ENCODE results near the gene MYO6. TPM values are rescaled to one million over a fixed set of nuclear protein-coding genes. Genes with fewer than 3 reads are reported as not detected.

MYO6 gene
- total RNA-seq, 2 donors from 2014 or later: 5.8 to 6.6 TPM

GRCh38 chr6:75933387-75933975 lies 184.4 kb downstream of the MYO6 start:
- Mint-ChIP-seq H3K27ac (no peak overlapping the region), H3K9me3 (no peaks in the 10 kb centered on the region), H3K36me3 (ENCODE audit: insufficient read depth in 2 of 2) (no peaks in the 10 kb centered on the region), H3K27me3 (ENCODE audit: low read depth) (peaks cover 32% of the 10 kb centered on the region), H3K4me3 (no peak overlapping the region), H3K4me1 (ENCODE audit: low read depth) (peaks cover 10% of the 10 kb centered on the region)
- no peak for DNase-seq
- ATAC-seq (replicated peaks in 1 of 2): no peak

GRCh38 chr6:75934643-75935472 lies 185.8 kb downstream of the MYO6 start:
- H3K36me3 Mint-ChIP-seq (ENCODE audit: insufficient read depth in 2 of 2): no peaks in the 10 kb centered on the region
- H3K4me1 Mint-ChIP-seq (ENCODE audit: low read depth): peaks cover 10% of the 10 kb centered on the region
- no peak overlapping the region for H3K27ac Mint-ChIP-seq
- no peaks in the 10 kb centered on the region for H3K9me3 Mint-ChIP-seq
- peaks cover 32% of the 10 kb centered on the region for H3K27me3 Mint-ChIP-seq (ENCODE audit: low read depth)
- peak overlapping the region; percentile 58 to 63 for H3K4me3 Mint-ChIP-seq
- DNase-seq (peak; percentile 14 to 42), ATAC-seq (replicated peaks in 1 of 2) (peak; percentile 45 to 53)

- peaks cover 32% of the 10 kb centered on the region for H3K27me3 Mint-ChIP-seq (ENCODE audit: low read depth)
- ATAC-seq (replicated peaks in 1 of 2) (no peak), DNase-seq (no peak)
- peaks cover 10% of the 10 kb centered on the region for H3K4me1 Mint-ChIP-seq (ENCODE audit: low read depth)
- no peaks in the 10 kb centered on the region for H3K36me3 Mint-ChIP-seq (ENCODE audit: insufficient read depth in 2 of 2)
- no peaks in the 10 kb centered on the region for H3K9me3 Mint-ChIP-seq
- H3K27ac Mint-ChIP-seq: no peak overlapping the region
- peak overlapping the region in 1 of 2 donors; percentile 58 for H3K4me3 Mint-ChIP-seq
These were observed 186.4 kb downstream of the MYO6 start for GRCh38 chr6:75935473-75935793.

GRCh38 chr6:75936682-75937081 lies 187.6 kb downstream of the MYO6 start:
- Mint-ChIP-seq H3K36me3 (ENCODE audit: insufficient read depth in 2 of 2) (no peaks in the 10 kb centered on the region), H3K4me3 (no peak overlapping the region), H3K27me3 (ENCODE audit: low read depth) (peaks cover 39% of the 10 kb centered on the region), H3K4me1 (ENCODE audit: low read depth) (peaks cover 10% of the 10 kb centered on the region), H3K9me3 (no peaks in the 10 kb centered on the region), H3K27ac (no peak overlapping the region)
- DNase-seq: no peak
- ATAC-seq (replicated peaks in 1 of 2): no peak

- Mint-ChIP-seq H3K27ac (no peak overlapping the region), H3K9me3 (no peaks in the 10 kb centered on the region), H3K27me3 (ENCODE audit: low read depth) (peaks cover 39% of the 10 kb centered on the region), H3K4me1 (ENCODE audit: low read depth) (peaks cover 10% of the 10 kb centered on the region), H3K36me3 (ENCODE audit: insufficient read depth in 2 of 2) (no peaks in the 10 kb centered on the region), H3K4me3 (no peak overlapping the region)
- DNase-seq (no peak), ATAC-seq (replicated peaks in 1 of 2) (no peak)
These were observed 188.8 kb downstream of the MYO6 start for GRCh38 chr6:75937846-75938245.

GRCh38 chr6:75940564-75940963 lies 191.5 kb downstream of the MYO6 start:
- Mint-ChIP-seq H3K27me3 (ENCODE audit: low read depth) (peaks cover 21% of the 10 kb centered on the region), H3K36me3 (ENCODE audit: insufficient read depth in 2 of 2) (no peaks in the 10 kb centered on the region)
- ATAC-seq (replicated peaks in 1 of 2): no peak

GRCh38 chr6:75941509-75941908 lies 192.5 kb downstream of the MYO6 start:
- Mint-ChIP-seq H3K36me3 (ENCODE audit: insufficient read depth in 2 of 2) (no peaks in the 10 kb centered on the region), H3K27me3 (ENCODE audit: low read depth) (peaks cover 13% of the 10 kb centered on the region), H3K27ac (no peak overlapping the region), H3K4me1 (ENCODE audit: low read depth) (no peaks in the 10 kb centered on the region), H3K9me3 (no peaks in the 10 kb centered on the region), H3K4me3 (no peak overlapping the region)
- ATAC-seq (replicated peaks in 1 of 2) (no peak), DNase-seq (no peak)

More at GRCh38 chr6:75940564-75940963, 191.5 kb downstream of the MYO6 start:
- Mint-ChIP-seq H3K9me3 (no peaks in the 10 kb centered on the region), H3K27ac (no peak overlapping the region), H3K4me3 (no peak overlapping the region), H3K4me1 (ENCODE audit: low read depth) (no peaks in the 10 kb centered on the region)
- no peak for DNase-seq

GRCh38 chr6:75943381-75943780 lies 194.3 kb downstream of the MYO6 start:
- no peaks in the 10 kb centered on the region for H3K36me3 Mint-ChIP-seq (ENCODE audit: insufficient read depth in 2 of 2)
- no peak for ATAC-seq (replicated peaks in 1 of 2)
- no peaks in the 10 kb centered on the region for H3K4me1 Mint-ChIP-seq (ENCODE audit: low read depth)
- no peaks in the 10 kb centered on the region for H3K9me3 Mint-ChIP-seq
- peaks cover 7% of the 10 kb centered on the region for H3K27me3 Mint-ChIP-seq (ENCODE audit: low read depth)
- DNase-seq: no peak
- H3K4me3 Mint-ChIP-seq: no peak overlapping the region
- H3K27ac Mint-ChIP-seq: no peak overlapping the region

- Mint-ChIP-seq H3K9me3 (no peaks in the 10 kb centered on the region), H3K27me3 (ENCODE audit: low read depth) (no peaks in the 10 kb centered on the region), H3K4me1 (ENCODE audit: low read depth) (no peaks in the 10 kb centered on the region), H3K36me3 (ENCODE audit: insufficient read depth in 2 of 2) (no peaks in the 10 kb centered on the region), H3K4me3 (no peak overlapping the region), H3K27ac (no peak overlapping the region)
- DNase-seq (no peak), ATAC-seq (replicated peaks in 1 of 2) (no peak)
These were observed 197.2 kb downstream of the MYO6 start for GRCh38 chr6:75946146-75946831.

- Mint-ChIP-seq H3K27ac (no peak overlapping the region), H3K9me3 (no peaks in the 10 kb centered on the region), H3K4me3 (no peak overlapping the region), H3K27me3 (ENCODE audit: low read depth) (no peaks in the 10 kb centered on the region), H3K36me3 (ENCODE audit: insufficient read depth in 2 of 2) (no peaks in the 10 kb centered on the region), H3K4me1 (ENCODE audit: low read depth) (no peaks in the 10 kb centered on the region)
- no peak for ATAC-seq (replicated peaks in 1 of 2)
- DNase-seq: no peak
These were observed 198.9 kb downstream of the MYO6 start for GRCh38 chr6:75947935-75948334.

GRCh38 chr6:75952128-75952527 lies 203.1 kb downstream of the MYO6 start:
- H3K27ac Mint-ChIP-seq: no peak overlapping the region
- no peaks in the 10 kb centered on the region for H3K36me3 Mint-ChIP-seq (ENCODE audit: insufficient read depth in 2 of 2)
- ATAC-seq (replicated peaks in 1 of 2) (no peak), DNase-seq (no peak)
- H3K9me3 Mint-ChIP-seq: peaks cover under 1 to 5% of the 10 kb centered on the region in 2 donors
- H3K27me3 Mint-ChIP-seq (ENCODE audit: low read depth): no peaks in the 10 kb centered on the region
- H3K4me1 Mint-ChIP-seq (ENCODE audit: low read depth): no peaks in the 10 kb centered on the region
- H3K4me3 Mint-ChIP-seq: no peak overlapping the region

GRCh38 chr6:75963569-75963968 lies 214.5 kb downstream of the MYO6 start:
- DNase-seq (no peak), ATAC-seq (replicated peaks in 1 of 2) (no peak)
- Mint-ChIP-seq H3K36me3 (ENCODE audit: insufficient read depth in 2 of 2) (no peaks in the 10 kb centered on the region), H3K27ac (no peak overlapping the region), H3K9me3 (no peaks in the 10 kb centered on the region), H3K4me3 (no peak overlapping the region), H3K4me1 (ENCODE audit: low read depth) (no peaks in the 10 kb centered on the region), H3K27me3 (ENCODE audit: low read depth) (no peaks in the 10 kb centered on the region)

GRCh38 chr6:75968143-75968542 lies 219.1 kb downstream of the MYO6 start:
- H3K4me1 Mint-ChIP-seq (ENCODE audit: low read depth): no peaks in the 10 kb centered on the region
- no peaks in the 10 kb centered on the region for H3K9me3 Mint-ChIP-seq
- no peak overlapping the region for H3K27ac Mint-ChIP-seq
- no peaks in the 10 kb centered on the region for H3K27me3 Mint-ChIP-seq (ENCODE audit: low read depth)
- ATAC-seq (replicated peaks in 1 of 2): no peak
- DNase-seq: no peak
- no peaks in the 10 kb centered on the region for H3K36me3 Mint-ChIP-seq (ENCODE audit: insufficient read depth in 2 of 2)
- no peak overlapping the region for H3K4me3 Mint-ChIP-seq
